Tibial nerve (tissue), 4 donors: ENCODE measurements around the gene GLS.

Experiments used
- EP300 ChIP-seq, 2 donors: sonication (generic); formaldehyde crosslinking; IDR thresholded peaks; one replicate each; pipeline ENCODE4 v1.6.1; 2017; ENCODE audit warnings: antibody characterized with exemption in 2 of 2, mild to moderate bottlenecking in 1 of 2
- POLR2A ChIP-seq, 2 donors: fragments of 450-650 bp; IDR thresholded peaks; one replicate each; pipeline ENCODE4 v1.6.1; 2017; ENCODE audit warnings: antibody characterized with exemption in 2 of 2, mild to moderate bottlenecking in 2 of 2, moderate library complexity in 2 of 2
- TF ChIP-seq, protein P1 (sequence below), 5 experiments: fragments of 200-600 bp in 3 of 5; fragments of 450-650 bp in 2 of 5; sonication (generic) in 3 of 5; IDR thresholded peaks; one replicate each; pipeline ENCODE4 v1.5.1; 2016 to 2019; ENCODE audit warnings: antibody characterized with exemption in 5 of 5, mild to moderate bottlenecking in 3 of 5, moderate library complexity in 2 of 5

DNA sequence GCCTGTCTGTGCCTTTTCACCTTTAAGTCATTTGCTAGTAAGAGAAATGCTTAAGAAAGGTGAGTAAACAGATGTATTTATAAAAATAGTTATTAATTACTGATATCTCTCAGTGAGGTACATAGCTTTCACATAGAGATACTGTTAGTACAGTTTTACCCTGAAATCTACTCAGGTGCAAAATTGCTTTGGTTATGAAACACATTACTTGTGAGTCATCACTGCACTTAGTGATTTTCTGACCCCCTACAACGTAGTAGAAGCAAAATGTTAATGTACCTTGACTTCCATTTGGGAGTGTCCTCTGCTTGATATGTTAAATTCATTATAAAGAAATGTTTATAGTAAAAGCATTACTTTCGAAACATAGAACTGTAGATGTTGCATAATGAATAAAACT, 6.5 kb downstream of the GLS start:
- TF ChIP-seq, protein P1, sequence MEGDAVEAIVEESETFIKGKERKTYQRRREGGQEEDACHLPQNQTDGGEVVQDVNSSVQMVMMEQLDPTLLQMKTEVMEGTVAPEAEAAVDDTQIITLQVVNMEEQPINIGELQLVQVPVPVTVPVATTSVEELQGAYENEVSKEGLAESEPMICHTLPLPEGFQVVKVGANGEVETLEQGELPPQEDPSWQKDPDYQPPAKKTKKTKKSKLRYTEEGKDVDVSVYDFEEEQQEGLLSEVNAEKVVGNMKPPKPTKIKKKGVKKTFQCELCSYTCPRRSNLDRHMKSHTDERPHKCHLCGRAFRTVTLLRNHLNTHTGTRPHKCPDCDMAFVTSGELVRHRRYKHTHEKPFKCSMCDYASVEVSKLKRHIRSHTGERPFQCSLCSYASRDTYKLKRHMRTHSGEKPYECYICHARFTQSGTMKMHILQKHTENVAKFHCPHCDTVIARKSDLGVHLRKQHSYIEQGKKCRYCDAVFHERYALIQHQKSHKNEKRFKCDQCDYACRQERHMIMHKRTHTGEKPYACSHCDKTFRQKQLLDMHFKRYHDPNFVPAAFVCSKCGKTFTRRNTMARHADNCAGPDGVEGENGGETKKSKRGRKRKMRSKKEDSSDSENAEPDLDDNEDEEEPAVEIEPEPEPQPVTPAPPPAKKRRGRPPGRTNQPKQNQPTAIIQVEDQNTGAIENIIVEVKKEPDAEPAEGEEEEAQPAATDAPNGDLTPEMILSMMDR (IDR thresholded peaks at IDR 0.05): no peak
- no peak for TF ChIP-seq POLR2A (IDR thresholded peaks at IDR 0.05)
- TF ChIP-seq EP300 (IDR thresholded peaks at IDR 0.05): no peak
